ENCODE results near the gene CCDC71.
A peak's percentile ranks its signal among the peaks of the same experiment; 100 is the strongest.

CCDC71 gene

DNA sequence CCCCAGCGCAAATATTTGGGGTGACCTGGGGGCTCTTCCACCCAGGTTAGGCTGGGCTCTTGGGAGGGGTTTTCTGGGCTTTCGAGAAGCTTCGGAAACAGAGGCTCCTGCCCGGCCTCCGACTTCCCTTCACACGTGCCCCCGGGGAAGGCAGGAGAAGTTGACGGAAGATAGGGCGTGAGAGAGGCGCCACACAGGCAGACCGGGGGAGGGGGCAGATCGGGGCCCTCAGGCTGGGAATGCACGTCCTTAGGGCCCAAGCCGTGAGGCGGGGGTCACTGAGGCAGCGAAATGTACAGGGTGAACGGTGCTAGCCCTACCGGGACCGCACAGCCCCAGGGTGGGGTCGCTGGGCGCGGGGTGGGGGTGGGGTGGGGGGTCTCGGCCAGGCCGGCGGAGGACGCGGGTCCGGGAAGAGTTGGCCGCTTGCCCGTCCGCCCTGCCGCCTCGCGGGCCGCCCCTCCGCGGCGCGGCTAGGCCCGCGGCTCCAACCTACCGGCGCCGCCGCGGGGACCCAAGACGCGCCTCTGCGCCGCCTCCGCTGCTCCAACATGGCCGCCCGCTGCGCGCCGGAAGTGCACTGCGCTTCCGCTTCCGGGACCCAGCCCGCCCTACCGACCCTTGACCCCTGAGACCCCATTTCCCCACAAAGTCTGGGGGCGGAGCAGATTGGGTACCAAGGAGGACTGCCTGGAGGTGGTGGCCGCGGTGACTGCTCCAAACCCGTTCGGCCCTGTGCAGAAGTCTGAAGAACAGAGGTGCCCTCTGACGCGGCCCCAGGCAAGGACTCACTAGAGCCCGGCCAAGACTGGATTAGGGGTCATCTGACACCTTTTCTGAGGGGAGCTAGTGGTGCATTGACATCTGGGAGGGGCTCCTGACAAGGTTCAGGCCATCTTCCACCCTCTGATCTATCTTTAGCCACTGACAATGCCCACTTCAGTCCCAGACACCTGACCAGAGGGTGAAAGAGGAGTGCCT lies at the start of gene CCDC71:
Gene CCDC71 (minus strand): TSS at position 561 of the 981 bp plus-strand sequence. CDS start 2,123 bp downstream, outside the sequence.
- TF ChIP-seq, protein P1, sequence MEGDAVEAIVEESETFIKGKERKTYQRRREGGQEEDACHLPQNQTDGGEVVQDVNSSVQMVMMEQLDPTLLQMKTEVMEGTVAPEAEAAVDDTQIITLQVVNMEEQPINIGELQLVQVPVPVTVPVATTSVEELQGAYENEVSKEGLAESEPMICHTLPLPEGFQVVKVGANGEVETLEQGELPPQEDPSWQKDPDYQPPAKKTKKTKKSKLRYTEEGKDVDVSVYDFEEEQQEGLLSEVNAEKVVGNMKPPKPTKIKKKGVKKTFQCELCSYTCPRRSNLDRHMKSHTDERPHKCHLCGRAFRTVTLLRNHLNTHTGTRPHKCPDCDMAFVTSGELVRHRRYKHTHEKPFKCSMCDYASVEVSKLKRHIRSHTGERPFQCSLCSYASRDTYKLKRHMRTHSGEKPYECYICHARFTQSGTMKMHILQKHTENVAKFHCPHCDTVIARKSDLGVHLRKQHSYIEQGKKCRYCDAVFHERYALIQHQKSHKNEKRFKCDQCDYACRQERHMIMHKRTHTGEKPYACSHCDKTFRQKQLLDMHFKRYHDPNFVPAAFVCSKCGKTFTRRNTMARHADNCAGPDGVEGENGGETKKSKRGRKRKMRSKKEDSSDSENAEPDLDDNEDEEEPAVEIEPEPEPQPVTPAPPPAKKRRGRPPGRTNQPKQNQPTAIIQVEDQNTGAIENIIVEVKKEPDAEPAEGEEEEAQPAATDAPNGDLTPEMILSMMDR (IDR thresholded peaks at IDR 0.05; ENCODE audit: insufficient read depth, low read depth, low read length, missing control alignments) = no peak
- peak within 1 kb of the TSS; percentile 78 for H3K4me3 ChIP-seq (ENCODE audit: low read length)
- DNase-seq (ENCODE audit: low read depth) = peak; percentile 64

DNA sequence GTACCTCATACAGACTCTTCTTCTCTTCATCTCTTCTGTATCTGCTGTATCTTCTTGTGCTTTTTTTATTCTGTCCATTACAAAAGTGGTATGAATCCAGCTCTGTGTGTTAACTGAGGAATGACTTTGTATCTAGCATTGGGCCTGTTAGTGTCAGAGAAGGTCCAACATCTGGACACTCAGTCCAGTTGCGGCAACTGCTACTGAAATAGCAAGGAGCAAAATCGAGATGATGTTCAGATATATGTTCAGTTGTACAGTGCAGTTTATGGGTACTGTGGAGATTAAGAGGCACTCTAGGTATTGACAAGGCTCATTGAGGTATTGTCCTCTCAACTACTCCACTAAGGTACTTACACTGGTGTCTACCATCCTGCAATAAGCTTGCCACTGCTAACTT lies 47.9 kb upstream of the CCDC71 start:
- TF ChIP-seq, protein P1 (IDR thresholded peaks at IDR 0.05; ENCODE audit: insufficient read depth, low read depth, low read length, missing control alignments) = no peak
- DNase-seq (ENCODE audit: low read depth) = no peak
- H3K4me3 ChIP-seq (ENCODE audit: low read length) = no peak overlapping the region

GRCh38 chr3:49213541-49213943 lies 47.4 kb upstream of the CCDC71 start:
- no peak overlapping the region for H3K4me3 ChIP-seq (ENCODE audit: low read length)
- DNase-seq (ENCODE audit: low read depth) = no peak
- TF ChIP-seq, protein P1 (IDR thresholded peaks at IDR 0.05; ENCODE audit: insufficient read depth, low read depth, low read length, missing control alignments) = no peak

- H3K4me3 ChIP-seq (ENCODE audit: low read length) = no peak overlapping the region
- DNase-seq (ENCODE audit: low read depth) = no peak
- TF ChIP-seq, protein P1 (IDR thresholded peaks at IDR 0.05; ENCODE audit: insufficient read depth, low read depth, low read length, missing control alignments) = no peak
Observed at GRCh38 chr3:49199900-49200281, 33.8 kb upstream of the CCDC71 start.

DNA sequence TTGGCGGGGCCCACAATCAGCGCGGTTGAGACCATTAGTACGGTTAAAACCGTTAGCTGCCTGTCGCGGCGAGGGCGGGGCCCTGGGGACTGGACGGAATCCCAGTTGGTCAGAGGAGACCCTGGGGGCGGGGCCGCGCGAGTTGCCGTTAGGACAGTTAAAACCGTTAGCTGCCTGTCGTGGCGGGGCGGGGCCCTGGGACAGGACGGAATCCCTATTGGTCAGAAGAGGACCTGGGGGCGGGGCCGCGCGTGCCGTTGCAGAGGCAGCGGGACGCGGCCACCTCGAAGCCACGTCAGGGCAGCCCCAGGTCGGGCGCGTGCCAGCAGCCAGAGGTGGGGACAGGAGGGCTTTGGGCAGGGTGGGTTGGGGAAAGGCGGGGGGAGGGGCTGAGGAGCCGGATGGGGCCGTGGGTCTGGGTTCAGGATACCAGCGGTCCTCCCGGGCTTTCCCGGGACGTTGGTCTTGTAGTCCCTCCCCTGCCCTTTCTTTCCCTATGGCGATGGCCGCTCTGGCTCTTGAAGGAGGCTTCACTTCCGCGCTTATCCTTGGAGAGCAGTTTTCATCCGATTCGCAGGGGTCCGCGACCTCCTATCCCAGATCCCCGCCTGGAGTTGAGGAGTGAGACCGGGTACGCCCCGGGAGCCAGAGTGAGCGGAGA lies 33.2 kb upstream of the CCDC71 start:
- peak; percentile 29 for DNase-seq (ENCODE audit: low read depth)
- TF ChIP-seq, protein P1 (IDR thresholded peaks at IDR 0.05; ENCODE audit: insufficient read depth, low read depth, low read length, missing control alignments) = no peak
- H3K4me3 ChIP-seq (ENCODE audit: low read length) = no peak overlapping the region

DNA sequence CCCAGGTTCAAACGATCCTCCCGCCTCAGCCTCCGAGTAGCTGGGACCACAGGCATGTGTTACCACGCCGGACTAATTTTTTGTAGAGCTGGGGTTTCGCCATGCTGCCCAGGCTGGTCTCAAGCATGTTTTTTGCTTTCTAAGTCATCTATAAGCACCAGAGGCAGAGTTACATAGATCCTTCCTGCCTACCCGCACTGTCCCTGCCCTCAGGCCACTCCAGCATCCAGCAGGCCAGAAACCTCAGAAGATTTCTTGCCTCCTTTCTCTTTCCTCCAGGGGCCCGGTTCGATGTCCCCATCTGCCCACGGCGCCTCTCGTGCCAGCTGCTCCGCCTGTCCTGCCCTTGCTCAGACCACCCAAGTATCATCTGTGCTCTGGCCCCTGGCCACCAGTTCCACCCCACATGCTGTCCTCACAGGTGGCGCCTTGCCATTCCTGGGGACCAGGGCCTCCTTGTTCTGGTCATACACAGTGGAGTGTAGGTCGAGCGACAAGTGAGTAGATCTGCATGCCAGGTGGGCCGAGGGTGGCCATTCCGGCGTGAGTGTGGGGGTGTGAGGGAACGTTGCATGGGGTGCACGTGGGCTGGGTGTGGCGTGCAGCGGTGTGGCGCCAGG lies 32.6 kb upstream of the CCDC71 start:
- TF ChIP-seq, protein P1 (IDR thresholded peaks at IDR 0.05; ENCODE audit: insufficient read depth, low read depth, low read length, missing control alignments) = no peak
- no peak for DNase-seq (ENCODE audit: low read depth)
- H3K4me3 ChIP-seq (ENCODE audit: low read length) = no peak overlapping the region

Measured in epithelial cell of esophagus (primary cell).